Astrocyte (in vitro differentiated cells and primary cell): ENCODE measurements around the gene FOXJ2. TPM values are rescaled to one million over a fixed set of nuclear protein-coding genes. Genes with fewer than 3 reads are reported as not detected.
A peak's percentile ranks its signal among the peaks of the same experiment; 100 is the strongest.
"Not testable (repeated sequence)": the region's sequence is repeated elsewhere in the genome, so short reads cannot be mapped to it uniquely, and the experiment has no call there.

Source experiments
- DNase-seq: peaks from one replicate; pipeline ENCODE4 v3.0.0-alpha.2; 2010; ENCODE audit warnings: low read depth
- FAIRE-seq: peaks from 2 replicates; lab custom pipeline; 2011; peaks lifted over from hg19 to GRCh38; lab: Jason Lieb, UNC
- H2AFZ ChIP-seq: 2 replicates; pipeline ENCODE4 v1.6.0; 2012; ENCODE audit warnings: low read depth, low read length, inconsistent platforms
- H3K27ac ChIP-seq: 2 replicates; pipeline ENCODE4 v1.5.1; 2011; ENCODE audit warnings: low read depth, low read length, inconsistent platforms
- H3K27me3 ChIP-seq: 2 replicates; pipeline ENCODE4 v1.6.0; 2011; ENCODE audit warnings: low read length, inconsistent platforms; ENCODE audit not compliant: insufficient read depth
- H3K36me3 ChIP-seq: 2 replicates; pipeline ENCODE4 v1.5.1; 2011; ENCODE audit warnings: low read length, inconsistent platforms; ENCODE audit not compliant: insufficient read depth
- H3K4me1 ChIP-seq: 2 replicates; pipeline ENCODE4 v1.5.1; 2011; ENCODE audit warnings: low read length, inconsistent platforms; ENCODE audit not compliant: insufficient read depth
- H3K4me2 ChIP-seq: 2 replicates; pipeline ENCODE4 v1.6.0; 2012; ENCODE audit warnings: low read length, inconsistent platforms
- H3K4me3 ChIP-seq: 2 replicates; pipeline ENCODE4 v1.5.1; 2011; ENCODE audit warnings: low read depth, mild to moderate bottlenecking, low read length, inconsistent platforms; ENCODE audit not compliant: insufficient read depth
- H3K79me2 ChIP-seq: 2 replicates; pipeline ENCODE4 v1.6.0; 2012; ENCODE audit warnings: mild to moderate bottlenecking, low read length, inconsistent platforms; ENCODE audit not compliant: insufficient read depth
- H3K9ac ChIP-seq: 2 replicates; pipeline ENCODE4 v1.6.0; 2012; ENCODE audit warnings: mild to moderate bottlenecking, low read length, inconsistent platforms
- H3K9me3 ChIP-seq: 2 replicates; pipeline ENCODE4 v1.5.1; 2012; ENCODE audit warnings: low read depth, mild to moderate bottlenecking, low read length, inconsistent platforms; ENCODE audit not compliant: insufficient read depth
- H4K20me1 ChIP-seq: 2 replicates; pipeline ENCODE4 v1.6.0; 2012; ENCODE audit warnings: low read length, inconsistent platforms; ENCODE audit not compliant: insufficient read depth
- H3K27ac Mint-ChIP-seq: one replicate; pipeline ENCODE4 v1.8.0; 2021; ENCODE audit warnings: mild to moderate bottlenecking, mixed read lengths; ENCODE audit not compliant: unreplicated experiment
- H3K27me3 Mint-ChIP-seq: one replicate; pipeline ENCODE4 v1.8.0; 2021; ENCODE audit warnings: low read depth, mixed read lengths; ENCODE audit not compliant: unreplicated experiment
- H3K36me3 Mint-ChIP-seq: one replicate; pipeline ENCODE4 v1.8.0; 2021; ENCODE audit warnings: low read depth, mixed read lengths; ENCODE audit not compliant: unreplicated experiment
- H3K4me1 Mint-ChIP-seq: one replicate; pipeline ENCODE4 v1.8.0; 2021; ENCODE audit warnings: low read depth, mixed read lengths; ENCODE audit not compliant: unreplicated experiment
- H3K4me3 Mint-ChIP-seq: one replicate; pipeline ENCODE4 v1.8.0; 2021; ENCODE audit warnings: mild to moderate bottlenecking, moderate library complexity, mixed read lengths; ENCODE audit not compliant: unreplicated experiment
- H3K9me3 Mint-ChIP-seq: one replicate; pipeline ENCODE4 v1.8.0; 2021; ENCODE audit warnings: mild to moderate bottlenecking, mixed read lengths; ENCODE audit not compliant: unreplicated experiment
- EZH2 ChIP-seq: IDR thresholded peaks from 2 replicates; pipeline ENCODE4 v1.6.1; 2012; ENCODE audit warnings: mild to moderate bottlenecking, low read length, inconsistent platforms; ENCODE audit not compliant: insufficient read depth
- total RNA-seq: library from RNA; stranded (reverse); gene quantifications from 2 replicates; pipeline ENCODE4 v1.2.1, GENCODE V29; 2021
- TF ChIP-seq, protein P1 (sequence below): IDR thresholded peaks from 2 replicates; pipeline ENCODE4 v1.5.1; 2011; ENCODE audit warnings: low read depth, mild to moderate bottlenecking, inconsistent platforms, low read length, moderate library complexity; ENCODE audit not compliant: insufficient read depth

The FOXJ2 gene
- total RNA-seq, 1 donor from 2014 or later = 16.0 TPM

DNA sequence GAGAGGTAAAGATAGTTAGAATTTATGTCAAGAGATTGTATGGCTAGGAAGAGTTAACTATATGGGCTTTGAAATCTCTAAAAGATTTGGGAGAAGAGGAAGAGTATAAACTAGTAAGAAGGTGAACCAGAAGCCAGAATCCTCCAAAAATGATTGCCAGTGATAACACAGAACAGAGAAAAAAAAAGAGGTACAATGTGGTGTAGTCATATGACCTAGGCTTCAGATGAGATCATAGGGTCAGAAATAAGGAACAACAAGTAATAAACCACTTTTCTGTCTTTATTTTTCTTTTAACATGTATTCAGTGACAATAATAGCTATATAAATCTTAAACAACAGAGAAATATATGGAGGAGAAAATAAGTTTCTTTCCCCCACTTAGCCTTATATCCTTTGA lies 47.6 kb downstream of the FOXJ2 start:
- no peak overlapping the region for H3K27ac Mint-ChIP-seq
- no peak overlapping the region for H2AFZ ChIP-seq
- peaks cover 15% of the 10 kb centered on the region for H4K20me1 ChIP-seq
- peaks cover 18% of the 10 kb centered on the region for H3K4me1 ChIP-seq
- H3K36me3 Mint-ChIP-seq = no peaks in the 10 kb centered on the region
- H3K79me2 ChIP-seq = peaks cover 37% of the 10 kb centered on the region
- H3K4me3 ChIP-seq = no peak overlapping the region
- H3K9me3 ChIP-seq = no peaks in the 10 kb centered on the region
- no peak overlapping the region for H3K4me2 ChIP-seq
- H3K4me1 Mint-ChIP-seq = peaks cover 13% of the 10 kb centered on the region
- peak overlapping the region; percentile 17 for H3K4me3 Mint-ChIP-seq
- TF ChIP-seq EZH2 = no peak
- TF ChIP-seq, protein P1, sequence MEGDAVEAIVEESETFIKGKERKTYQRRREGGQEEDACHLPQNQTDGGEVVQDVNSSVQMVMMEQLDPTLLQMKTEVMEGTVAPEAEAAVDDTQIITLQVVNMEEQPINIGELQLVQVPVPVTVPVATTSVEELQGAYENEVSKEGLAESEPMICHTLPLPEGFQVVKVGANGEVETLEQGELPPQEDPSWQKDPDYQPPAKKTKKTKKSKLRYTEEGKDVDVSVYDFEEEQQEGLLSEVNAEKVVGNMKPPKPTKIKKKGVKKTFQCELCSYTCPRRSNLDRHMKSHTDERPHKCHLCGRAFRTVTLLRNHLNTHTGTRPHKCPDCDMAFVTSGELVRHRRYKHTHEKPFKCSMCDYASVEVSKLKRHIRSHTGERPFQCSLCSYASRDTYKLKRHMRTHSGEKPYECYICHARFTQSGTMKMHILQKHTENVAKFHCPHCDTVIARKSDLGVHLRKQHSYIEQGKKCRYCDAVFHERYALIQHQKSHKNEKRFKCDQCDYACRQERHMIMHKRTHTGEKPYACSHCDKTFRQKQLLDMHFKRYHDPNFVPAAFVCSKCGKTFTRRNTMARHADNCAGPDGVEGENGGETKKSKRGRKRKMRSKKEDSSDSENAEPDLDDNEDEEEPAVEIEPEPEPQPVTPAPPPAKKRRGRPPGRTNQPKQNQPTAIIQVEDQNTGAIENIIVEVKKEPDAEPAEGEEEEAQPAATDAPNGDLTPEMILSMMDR = no peak
- no peak overlapping the region for H3K9ac ChIP-seq
- H3K27me3 Mint-ChIP-seq = no peaks in the 10 kb centered on the region
- FAIRE-seq (no peak), DNase-seq (no peak)
- no peak overlapping the region for H3K27ac ChIP-seq
- H3K36me3 ChIP-seq = no peaks in the 10 kb centered on the region
- peaks cover 1% of the 10 kb centered on the region for H3K9me3 Mint-ChIP-seq
- H3K27me3 ChIP-seq = no peaks in the 10 kb centered on the region

DNA sequence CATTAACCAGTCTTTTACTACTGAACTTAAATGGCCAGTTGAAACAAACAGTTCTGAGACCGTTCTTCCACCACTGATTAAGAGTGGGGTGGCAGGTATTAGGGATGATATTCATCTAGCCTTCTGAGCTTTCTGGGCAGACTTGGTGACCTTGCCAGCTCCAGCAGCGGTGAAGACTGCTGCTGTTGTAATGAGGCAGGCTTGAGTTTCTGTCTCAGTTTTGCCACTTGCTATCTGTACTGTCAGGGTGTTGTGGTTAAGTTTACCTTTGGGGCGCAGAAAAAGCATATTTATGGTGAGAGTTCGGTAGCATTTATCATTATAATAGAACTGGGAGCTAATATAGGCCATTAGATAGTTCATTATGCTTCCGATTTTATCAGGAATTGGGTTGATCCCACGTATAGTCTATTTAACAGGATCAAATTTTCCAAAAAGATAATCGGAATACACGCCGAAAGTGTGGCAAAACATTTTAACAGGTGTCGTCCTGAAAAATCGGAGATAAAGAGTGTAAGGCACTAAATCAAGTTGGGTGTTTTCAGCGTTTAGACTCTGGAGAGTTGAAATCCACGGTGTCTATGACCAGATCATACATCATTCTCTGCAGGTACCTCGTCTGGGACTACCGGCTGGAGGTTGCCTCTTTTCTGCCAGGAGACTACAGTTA lies 48.9 kb downstream of the FOXJ2 start:
- Histone ChIP-seq H3K4me3 (peak overlapping the region; percentile 96), H4K20me1 (peaks cover 18% of the 10 kb centered on the region), H3K4me1 (peaks cover 18% of the 10 kb centered on the region), H2AFZ (peak overlapping the region; percentile 99), H3K9ac (peak overlapping the region; percentile 94), H3K36me3 (no peaks in the 10 kb centered on the region), H3K79me2 (peaks cover 50% of the 10 kb centered on the region), H3K4me2 (peak overlapping the region; percentile 88), H3K27ac (peak overlapping the region; percentile 90), H3K9me3 (no peaks in the 10 kb centered on the region), H3K27me3 (no peaks in the 10 kb centered on the region)
- no peaks in the 10 kb centered on the region for H3K36me3 Mint-ChIP-seq
- DNase-seq (no peak), FAIRE-seq (no peak)
- no peaks in the 10 kb centered on the region for H3K27me3 Mint-ChIP-seq
- TF ChIP-seq, protein P1 = no peak
- no peak for TF ChIP-seq EZH2
- H3K27ac Mint-ChIP-seq = peak overlapping the region; percentile 92
- peak overlapping the region; percentile 98 for H3K4me3 Mint-ChIP-seq
- H3K4me1 Mint-ChIP-seq = peaks cover 13% of the 10 kb centered on the region
- H3K9me3 Mint-ChIP-seq = peaks cover 1% of the 10 kb centered on the region

DNA sequence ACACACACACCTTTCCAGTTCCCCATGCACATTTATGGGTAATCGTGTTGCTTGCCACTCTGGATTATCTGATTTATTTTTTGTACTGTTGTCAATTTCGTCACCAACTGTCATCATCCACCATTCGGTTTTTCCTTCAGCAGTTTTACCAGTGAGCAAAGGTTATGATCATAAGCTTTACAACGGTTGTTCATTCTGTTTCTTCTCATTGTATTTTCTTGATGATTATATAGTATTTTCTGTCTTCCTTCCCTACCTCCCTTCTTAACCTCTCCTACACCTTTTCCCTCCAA lies 50.2 kb downstream of the FOXJ2 start:
- Mint-ChIP-seq H3K9me3 (peaks cover 1% of the 10 kb centered on the region), H3K4me1 (peaks cover 8% of the 10 kb centered on the region), H3K27me3 (no peaks in the 10 kb centered on the region), H3K27ac (peak overlapping the region; percentile 92), H3K4me3 (peak overlapping the region; percentile 98), H3K36me3 (no peaks in the 10 kb centered on the region)
- H3K36me3 ChIP-seq = no peaks in the 10 kb centered on the region
- peak overlapping the region; percentile 99 for H2AFZ ChIP-seq
- peaks cover 25% of the 10 kb centered on the region for H4K20me1 ChIP-seq
- TF ChIP-seq EZH2 = no peak
- TF ChIP-seq, protein P1 = no peak
- no peaks in the 10 kb centered on the region for H3K27me3 ChIP-seq
- H3K4me1 ChIP-seq = peaks cover 9% of the 10 kb centered on the region
- H3K4me3 ChIP-seq = peak overlapping the region; percentile 96
- peak overlapping the region; percentile 90 for H3K27ac ChIP-seq
- peak overlapping the region; percentile 88 for H3K4me2 ChIP-seq
- peak overlapping the region; percentile 94 for H3K9ac ChIP-seq
- H3K9me3 ChIP-seq = no peaks in the 10 kb centered on the region
- peaks cover 63% of the 10 kb centered on the region for H3K79me2 ChIP-seq
- no peak for FAIRE-seq
- DNase-seq = no peak

DNA sequence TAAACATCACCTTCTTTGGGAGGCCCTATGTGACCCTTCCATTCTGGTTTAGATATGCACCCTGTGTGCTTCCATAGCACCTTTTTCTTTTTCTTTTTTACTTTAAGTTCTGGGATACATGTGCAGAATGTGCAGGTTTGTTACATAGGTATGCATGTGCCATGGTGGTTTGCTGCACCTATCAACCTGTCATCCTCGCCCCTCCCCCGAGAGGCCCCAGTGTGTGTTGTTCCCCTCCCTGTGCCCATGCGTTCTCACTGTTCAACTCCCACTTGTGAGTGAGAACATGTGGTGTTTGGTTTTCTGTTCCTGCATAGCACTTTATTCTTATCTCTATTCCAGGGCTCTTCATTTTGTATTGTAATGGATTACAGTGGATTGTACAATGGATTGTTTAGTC lies 51.8 kb downstream of the FOXJ2 start:
- H3K9me3 ChIP-seq, H3K36me3 ChIP-seq, H2AFZ ChIP-seq, H3K27me3 ChIP-seq, H3K27me3 Mint-ChIP-seq, H3K27ac ChIP-seq, H3K9me3 Mint-ChIP-seq, H3K4me3 Mint-ChIP-seq, H3K27ac Mint-ChIP-seq, H3K4me3 ChIP-seq, H3K9ac ChIP-seq, H3K4me2 ChIP-seq, DNase-seq, H3K4me1 ChIP-seq, FAIRE-seq, H3K36me3 Mint-ChIP-seq: not testable (repeated sequence)
- peaks cover 11% of the 10 kb centered on the region for H3K4me1 Mint-ChIP-seq
- Histone ChIP-seq H4K20me1 (peaks cover 37% of the 10 kb centered on the region), H3K79me2 (peaks cover 79% of the 10 kb centered on the region)
